GM21786 (cell line): ENCODE results near the gene CCDC110.

Experiments used
- ATAC-seq: cut with Tn5 transposase; IDR thresholded peaks from one replicate; pipeline ENCODE4 v1.9.1; 2021; ENCODE audit not compliant: unreplicated experiment

The CCDC110 gene

GRCh38 chr4:185424905-185425646, 46.5 kb downstream of the CCDC110 start:
- peak; percentile 3 for ATAC-seq

GRCh38 chr4:185421366-185422124, 50.0 kb downstream of the CCDC110 start:
- no peak for ATAC-seq

- no peak for ATAC-seq
These were observed 54.6 kb downstream of the CCDC110 start for GRCh38 chr4:185416955-185417354.

GRCh38 chr4:185412412-185412811, 59.1 kb downstream of the CCDC110 start:
- ATAC-seq, result no peak

GRCh38 chr4:185411849-185412248, 59.7 kb downstream of the CCDC110 start:
- no peak for ATAC-seq

- ATAC-seq, result no peak
These were observed 63.1 kb downstream of the CCDC110 start for GRCh38 chr4:185408432-185408831.

- peak; percentile 44 for ATAC-seq
These were observed 66.1 kb downstream of the CCDC110 start for GRCh38 chr4:185405296-185405999.

- no peak for ATAC-seq
These were observed 67.5 kb downstream of the CCDC110 start for GRCh38 chr4:185404031-185404430.

GRCh38 chr4:185399466-185399865, 72.1 kb downstream of the CCDC110 start:
- ATAC-seq, result no peak

- ATAC-seq, result no peak
These were observed 72.9 kb downstream of the CCDC110 start for GRCh38 chr4:185398618-185399017.

GRCh38 chr4:185396724-185397385, 74.7 kb downstream of the CCDC110 start, which contains the start of gene ANKRD37:
TSS of gene ANKRD37 (plus strand) at chr4:185396841. CDS start at chr4:185396924, 83 bp downstream.
- ATAC-seq, result no peak

- peak; percentile 67 for ATAC-seq
These were observed 75.4 kb downstream of the CCDC110 start for GRCh38 chr4:185395956-185396723.

GRCh38 chr4:185395238-185395955, 76.1 kb downstream of the CCDC110 start, which contains the start of gene LRP2BP:
TSS of gene LRP2BP (minus strand) at chr4:185395924. CDS start at chr4:185378186, 17,738 bp downstream.
- ATAC-seq, result no peak
